ENCODE results near the gene SLC39A3.
"Not testable (repeated sequence)": the region's sequence is repeated elsewhere in the genome, so short reads cannot be mapped to it uniquely, and the experiment has no call there.

The SLC39A3 gene

DNA sequence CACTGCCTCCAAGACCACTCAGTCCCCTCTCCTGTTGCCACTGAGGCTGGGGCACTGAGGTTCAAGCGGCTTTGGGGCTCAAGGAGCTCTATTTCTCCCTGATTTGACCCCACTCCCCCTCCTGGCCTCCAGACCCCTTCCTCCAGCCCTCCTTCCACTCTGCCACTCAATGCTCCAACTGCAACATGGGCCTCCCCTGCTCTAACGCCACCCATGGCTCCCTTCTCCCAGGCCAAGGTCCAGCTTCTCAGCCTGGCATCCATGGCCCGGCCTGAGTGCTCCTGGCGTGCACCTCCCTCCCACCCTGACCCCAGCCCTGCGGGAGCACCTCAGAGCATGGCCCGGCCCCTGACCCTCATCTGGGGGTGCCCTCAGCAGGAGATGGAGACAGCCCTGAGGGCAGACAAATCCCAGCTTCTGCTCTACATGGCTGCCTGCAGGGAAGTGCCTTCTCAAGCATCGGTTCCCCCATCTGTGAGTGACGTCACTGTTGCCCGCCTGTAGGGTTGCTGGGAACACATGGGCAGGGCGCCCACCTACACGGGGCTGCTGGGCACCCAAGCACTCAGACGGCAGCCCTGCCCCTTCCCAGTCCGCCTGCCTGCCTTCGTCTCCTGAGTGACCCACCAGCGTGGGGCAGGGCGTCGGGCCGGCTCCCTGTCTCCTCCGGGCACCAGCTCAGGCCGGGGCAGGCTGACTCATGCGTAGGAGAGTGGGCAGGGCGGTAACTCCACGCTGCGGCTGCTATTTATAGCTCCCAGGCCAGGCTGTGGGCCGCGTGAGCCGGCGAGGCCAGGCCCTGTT lies 17.1 kb downstream of the SLC39A3 start:
- DNase-seq (ENCODE audit: low spot score): peak; percentile 77

DNA sequence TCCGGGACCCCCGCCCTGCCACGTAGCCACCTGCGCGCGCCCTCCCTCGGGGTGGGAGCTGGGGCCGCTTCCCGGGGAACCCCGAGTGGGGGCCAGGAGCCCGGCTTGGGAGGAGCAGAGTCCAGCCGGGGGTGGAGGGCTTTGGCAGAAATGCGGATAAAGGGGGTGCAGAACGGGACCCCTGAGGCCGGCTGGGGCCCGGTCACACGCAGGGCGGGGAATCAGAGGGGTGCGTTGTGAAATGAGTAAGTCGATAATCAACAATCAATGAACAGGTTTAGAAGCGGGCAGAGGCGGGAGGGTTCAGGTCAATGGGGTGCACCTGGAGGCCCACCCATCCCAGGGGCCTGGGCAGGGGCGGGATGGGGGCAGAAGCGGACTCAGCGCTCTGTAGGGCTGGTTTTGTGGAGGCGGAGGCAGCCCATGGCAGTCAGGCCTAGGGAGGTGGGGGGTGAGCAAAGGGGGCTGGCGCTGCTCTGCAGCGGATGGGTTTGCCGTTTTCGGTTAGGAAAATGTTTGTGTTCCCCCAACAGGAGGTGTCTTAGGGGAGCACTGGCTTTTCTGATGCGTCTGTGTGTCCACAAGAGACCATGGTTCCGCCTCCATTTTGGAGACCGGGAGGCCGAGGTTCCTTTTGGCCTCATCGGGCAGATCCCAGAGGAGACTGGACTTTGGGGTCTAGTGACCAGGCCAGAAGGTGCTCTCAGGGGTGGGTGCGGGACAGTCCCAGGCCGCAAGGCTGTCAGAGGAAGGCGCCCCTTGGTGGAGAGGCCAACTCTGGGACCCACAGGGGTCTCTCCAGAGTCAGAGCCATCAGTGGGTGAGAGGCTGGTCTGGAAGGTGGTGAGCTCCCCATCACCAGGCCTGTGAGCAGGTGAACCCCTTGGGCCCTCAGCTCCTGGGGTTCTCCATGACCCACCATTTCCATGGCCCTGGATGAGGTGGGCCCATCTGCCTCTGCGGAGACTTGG lies 18.0 kb downstream of the SLC39A3 start:
- no peak for DNase-seq (ENCODE audit: low spot score)

DNA sequence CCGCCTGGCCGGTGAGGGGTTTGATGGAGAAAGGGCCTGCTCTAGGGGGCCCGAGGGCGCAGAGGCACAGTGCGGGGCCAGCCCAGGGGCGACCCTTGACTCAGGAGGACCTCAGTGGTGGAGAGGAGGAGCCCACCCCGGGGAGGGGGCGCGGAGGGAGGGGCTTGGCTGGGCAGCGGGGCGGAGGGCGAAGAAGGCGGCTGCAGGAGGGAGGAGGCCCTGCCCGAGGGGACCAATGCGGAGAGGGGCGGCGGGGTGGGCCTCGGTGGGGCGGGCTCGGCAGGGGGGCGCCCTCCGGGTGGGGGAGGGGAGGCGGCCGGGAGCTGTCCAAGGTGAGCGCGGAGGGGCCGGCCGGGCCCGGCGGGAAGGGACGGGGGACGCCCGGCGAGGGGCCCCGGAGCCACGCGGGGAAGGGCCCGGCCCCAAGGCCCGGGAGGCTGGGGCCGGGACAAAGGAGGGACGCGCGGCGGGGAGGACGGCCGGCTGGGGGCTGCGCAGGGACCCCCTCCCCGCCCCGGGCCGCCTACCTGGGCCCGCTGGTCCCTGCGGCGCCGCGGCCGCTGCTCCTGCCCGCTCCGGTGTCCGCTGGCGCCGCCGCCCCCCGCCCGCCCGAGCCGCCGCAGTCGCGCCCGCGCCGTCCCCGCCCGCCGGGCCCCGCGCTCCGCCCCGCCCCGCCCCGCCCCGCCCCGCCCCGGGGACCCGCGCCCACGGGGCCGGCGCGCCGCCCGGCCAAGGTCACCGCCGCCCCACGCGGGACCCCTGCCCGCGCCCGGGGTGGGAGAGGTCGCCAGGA lies 18.8 kb downstream of the SLC39A3 start, which contains the start of gene DIRAS1:
Gene DIRAS1, minus strand, starts transcription at position 596 of the 793 bp plus-strand sequence. CDS start 3,566 bp downstream, outside the sequence.
- DNase-seq (ENCODE audit: low spot score): no peak

DNA sequence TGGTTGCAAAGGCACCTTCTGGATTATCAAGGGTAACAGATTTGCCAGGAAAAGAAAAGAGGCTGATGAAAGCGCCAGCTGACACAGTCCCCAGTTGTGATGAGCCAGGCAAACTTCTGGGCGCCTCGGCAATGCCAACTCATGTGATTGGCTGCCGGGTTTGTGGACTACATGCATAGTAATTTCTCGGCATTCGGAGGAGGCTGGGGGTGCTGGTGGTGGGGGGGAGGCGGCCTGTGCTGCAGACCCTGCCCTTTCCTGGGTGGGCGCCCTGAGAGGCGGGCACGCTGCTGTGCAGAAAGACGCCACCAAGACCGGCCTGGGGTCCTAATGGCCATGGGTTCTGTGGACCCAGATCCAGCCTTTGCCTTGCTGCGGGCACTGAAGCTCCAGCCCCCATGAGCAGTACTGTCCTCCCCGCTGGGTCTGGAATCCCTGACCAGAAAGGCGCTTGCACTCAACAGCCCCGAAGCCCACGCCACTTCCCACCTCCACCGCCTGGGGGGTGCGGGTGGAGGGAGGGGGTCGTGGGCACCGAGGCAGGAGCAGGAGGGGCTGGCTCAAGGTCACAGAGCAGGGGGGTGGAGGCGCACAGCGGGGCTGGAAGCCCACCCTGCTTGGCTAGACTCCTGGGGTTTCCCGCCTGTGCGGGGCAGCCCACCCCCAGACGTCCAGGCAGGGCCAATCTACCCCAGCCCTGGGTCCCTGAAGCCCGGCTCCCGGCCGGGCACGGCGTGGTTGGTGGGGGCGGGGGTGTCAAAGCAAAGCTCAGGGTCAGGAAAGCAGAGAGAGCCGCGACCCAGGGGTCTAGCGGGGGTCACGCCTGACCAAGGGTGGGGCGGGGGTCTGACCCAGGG lies 19.7 kb downstream of the SLC39A3 start:
- no peak for DNase-seq (ENCODE audit: low spot score)

DNA sequence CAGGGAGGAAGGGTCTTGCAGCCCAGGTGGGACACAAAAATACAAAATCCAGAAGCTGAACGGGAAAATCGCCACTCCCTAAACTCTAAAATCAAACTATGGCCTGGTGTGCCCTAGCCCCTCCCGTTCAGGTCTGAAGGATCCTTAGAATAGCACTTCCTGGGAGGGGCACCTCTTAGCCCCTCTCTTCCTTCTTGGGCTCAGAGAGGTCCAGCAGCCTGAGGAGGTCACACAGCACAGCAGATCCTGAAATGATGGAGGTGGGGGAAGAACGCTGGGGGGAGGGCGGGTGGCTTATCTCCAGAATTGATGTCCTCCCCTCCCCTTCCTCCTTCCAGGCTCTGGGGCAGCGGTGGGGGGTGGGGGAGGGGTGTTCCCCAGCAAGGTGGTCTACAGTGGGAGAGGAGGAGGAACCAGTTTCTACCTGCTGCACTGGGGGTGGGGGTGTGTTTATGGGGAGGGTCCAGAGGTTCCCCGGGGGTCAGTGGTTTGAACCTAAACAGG lies 20.5 kb downstream of the SLC39A3 start:
- no peak for DNase-seq (ENCODE audit: low spot score)

DNA sequence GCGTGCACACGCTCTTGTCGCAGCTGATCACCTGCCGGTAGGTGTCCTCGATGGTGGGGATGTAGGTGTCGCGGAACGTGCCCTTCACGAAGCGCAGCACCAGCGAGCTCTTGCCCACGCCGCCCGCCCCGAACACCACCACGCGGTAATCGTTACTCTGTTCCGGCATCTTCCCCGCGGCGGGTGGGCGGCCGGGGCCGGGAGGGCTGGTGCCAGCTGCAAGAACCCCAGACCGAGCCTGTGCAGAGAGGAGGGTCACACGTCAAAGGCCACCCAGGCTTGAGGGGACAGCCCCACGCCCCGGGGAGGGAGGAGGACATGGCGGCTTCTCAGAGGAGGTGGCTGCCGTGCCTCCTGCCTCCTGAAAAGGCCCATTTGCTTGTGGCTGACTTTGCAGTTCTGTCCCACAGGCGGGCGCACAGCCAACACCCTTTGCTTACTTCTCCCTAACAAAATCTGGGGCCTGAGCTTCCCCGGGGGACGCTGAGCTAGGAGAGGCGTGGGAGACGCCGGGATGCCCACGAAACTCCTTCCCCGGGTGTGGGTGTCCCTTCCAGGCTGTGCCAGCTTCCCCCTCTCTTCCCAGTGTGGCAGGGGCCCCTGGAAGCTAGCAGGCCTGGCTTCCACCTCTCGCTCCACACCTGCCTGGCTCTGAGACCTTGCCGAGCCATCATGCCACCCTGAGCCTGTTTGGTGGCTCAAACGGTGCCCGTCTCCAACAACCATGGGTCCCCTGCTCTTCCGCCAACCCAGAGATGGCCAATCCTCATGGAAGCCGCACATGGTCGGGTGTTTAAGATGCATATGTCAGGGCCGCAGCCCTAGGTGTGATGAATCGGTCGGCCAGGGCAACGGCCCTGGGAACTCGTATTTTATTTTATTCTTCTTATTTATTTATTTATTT lies 21.9 kb downstream of the SLC39A3 start:
- no peak for DNase-seq (ENCODE audit: low spot score)

DNA sequence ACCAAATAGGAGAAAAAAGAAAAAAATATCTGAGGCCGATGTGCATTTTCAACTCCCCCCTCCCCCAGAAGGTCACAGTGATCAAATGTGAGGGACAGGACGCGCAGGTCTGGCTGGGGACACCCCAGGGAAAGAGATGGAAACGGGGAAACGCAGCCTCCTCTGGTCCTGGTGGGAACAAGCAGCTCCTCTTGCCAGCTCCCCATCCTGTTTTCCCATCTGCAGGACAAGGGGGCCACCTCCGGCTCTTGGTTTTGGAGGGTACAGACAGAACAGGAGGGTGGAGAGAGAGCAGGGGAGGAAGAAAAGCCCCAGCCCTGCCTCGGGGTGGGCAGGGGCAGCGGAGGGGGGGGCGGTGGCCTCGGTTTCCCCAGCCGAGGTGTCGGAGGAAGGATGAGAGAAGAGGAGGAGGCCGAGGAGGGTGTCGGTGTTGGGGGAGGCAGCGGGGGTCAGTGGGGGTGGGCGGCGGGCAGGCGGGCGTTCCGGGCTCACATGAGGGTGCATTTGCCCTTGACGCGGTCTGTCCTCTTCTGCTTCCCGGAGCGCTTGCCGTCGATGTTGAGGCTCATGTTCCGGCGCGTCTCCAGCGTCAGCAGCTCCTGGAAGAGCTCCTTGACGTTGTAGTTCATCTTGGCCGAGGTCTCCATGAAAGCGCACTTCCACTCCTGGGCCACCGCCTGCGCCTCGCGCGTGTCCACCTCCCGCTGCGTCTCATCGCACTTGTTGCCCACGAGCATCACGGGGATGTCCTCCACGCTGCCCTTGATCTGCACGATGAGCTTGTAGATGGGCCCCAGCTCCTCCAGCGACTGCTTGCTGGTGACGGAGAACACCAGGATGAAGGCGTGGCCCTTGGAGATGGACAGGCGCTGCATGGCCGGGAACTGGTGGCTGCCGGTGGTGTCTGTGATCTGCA lies 22.8 kb downstream of the SLC39A3 start:
- no peak for DNase-seq (ENCODE audit: low spot score)

DNA sequence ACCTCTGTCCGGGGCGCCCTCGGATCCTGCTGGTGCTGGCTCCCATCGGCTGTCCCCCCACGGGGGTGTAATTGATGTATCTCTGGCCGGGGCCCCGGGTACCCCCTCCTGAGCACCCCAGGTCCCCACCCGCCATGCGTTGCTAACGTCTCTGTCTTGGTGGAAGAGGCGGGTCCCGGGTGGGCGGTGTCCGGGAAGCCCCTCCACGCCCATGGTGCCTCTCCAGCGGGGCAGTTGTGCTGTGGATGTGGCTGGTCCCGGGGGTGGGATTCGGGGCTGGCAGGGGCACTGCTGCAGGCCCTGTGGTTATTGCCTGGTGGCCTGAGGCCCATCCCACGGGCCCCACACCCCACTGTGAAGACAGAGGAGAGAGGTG lies 23.6 kb downstream of the SLC39A3 start:
- no peak for DNase-seq (ENCODE audit: low spot score)

DNA sequence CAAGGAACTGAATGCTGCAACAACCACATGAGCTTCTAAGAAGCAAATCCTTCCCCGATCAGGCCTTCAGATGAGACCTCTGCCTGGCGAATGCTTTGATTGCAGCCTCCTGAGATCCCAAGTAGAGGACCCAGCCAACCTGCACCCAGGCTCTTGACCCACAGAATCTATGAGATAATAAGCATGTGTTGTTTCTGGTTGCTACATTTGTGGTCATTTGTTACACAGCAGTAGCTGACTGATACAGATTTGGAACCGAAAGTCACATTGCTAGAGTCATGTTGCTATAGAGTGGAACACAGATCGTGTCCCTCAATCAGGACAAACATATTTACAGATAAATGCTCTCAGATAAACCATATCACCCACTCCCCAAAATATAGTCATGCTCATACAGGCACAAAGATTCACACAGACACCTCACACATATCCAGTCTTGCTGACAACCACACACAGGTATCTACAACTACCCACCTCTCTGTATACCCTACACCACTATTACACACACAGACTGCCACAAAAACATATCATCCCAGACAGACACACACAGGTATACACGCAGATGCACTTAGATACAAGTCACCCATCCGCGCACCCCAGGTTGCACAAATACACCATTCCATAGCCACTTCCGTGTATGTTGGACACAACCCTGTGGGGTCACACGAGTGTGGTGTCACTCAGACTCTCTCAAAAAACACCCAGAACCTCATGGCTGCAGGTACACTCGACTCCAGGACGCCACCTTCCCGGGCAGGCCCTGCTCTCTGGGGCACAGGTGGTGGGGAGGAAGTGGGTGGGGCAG lies 24.1 kb downstream of the SLC39A3 start:
- DNase-seq (ENCODE audit: low spot score): no peak

DNA sequence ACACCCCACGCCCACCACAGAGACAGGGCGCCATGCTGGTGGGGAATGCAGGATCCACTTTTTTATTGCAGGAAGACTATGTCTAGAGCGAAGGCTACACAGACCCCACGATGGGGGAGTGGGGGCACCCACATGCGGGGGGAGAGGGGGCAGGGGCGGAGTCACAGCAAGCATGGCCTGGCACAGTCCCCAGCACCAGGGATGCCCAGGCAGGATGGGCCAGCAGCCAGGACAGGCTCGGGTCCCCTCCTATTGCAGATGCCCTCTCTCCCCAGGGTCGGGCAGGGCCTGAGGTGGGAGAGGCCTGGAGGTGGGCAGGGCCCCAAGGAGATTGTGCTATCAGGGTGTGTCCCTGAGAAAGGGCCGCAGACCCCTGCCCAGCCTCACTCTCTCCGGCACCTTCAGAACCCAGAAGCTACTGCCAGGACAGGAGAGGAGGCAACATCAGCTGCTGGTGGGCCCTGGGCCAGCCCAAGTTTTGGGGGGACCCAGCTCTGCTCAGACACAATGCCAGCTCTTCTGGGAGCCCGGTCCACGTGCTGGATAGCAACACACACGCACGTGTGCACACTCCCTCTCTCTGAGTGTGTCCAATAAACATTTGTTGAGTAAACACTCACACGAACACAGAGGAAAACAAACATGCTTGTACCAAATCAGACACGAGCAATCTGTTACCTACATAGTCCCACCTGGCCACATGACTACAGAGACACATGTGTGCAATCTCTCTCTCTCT lies 25.1 kb downstream of the SLC39A3 start:
- no peak for DNase-seq (ENCODE audit: low spot score)

DNA sequence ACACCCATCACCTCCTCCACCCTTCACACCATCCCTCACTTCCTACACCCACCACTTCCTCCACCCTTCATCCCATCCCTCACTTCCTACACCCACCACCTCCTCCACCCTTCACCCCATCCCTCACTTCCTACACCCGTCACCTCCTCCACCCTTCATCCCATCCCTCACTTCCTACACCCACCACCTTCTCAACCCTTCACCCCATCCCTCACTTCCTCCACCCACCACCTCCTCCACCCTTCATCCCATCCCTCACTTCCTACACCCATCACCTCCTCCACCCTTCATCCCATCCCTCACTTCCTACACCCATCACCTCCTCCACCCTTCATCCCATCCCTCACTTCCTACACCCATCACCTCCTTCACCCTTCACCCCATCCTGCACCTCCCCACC lies 25.7 kb downstream of the SLC39A3 start:
- DNase-seq (ENCODE audit: low spot score): not testable (repeated sequence)

DNA sequence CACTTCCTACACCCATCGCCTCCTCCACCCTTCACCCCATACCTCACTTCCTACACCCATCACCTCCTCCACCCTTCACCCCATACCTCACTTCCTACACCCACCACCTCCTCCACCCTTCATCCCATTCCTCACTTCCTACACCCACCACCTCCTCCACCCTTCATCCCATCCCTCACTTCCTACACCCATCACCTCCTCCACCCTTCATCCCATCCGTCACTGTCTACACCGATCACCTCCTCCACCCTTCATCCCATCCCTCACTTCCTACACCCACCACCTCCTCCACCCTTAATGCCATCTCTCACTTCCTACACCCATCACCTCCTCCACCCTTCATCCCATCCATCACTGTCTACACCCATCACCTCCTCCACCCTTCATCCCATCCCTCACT lies 26.6 kb downstream of the SLC39A3 start:
- DNase-seq (ENCODE audit: low spot score): not testable (repeated sequence)

DNA sequence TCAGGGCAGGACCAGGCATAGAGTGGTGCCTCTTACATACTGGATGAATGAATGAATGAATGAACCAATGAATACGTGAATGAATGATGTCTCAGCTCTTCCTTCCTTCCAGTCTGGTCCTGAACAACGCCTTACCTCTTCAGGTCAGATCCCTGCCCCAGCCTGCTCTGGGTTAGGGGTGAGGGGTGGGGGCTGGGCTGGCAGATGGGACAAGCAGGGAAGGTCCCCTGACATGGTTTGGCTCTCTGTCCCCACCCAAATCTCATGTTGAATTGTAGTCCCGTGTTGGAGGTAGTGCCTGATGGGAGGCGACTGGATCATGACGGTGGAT lies 28.0 kb downstream of the SLC39A3 start:
- no peak for DNase-seq (ENCODE audit: low spot score)

DNA sequence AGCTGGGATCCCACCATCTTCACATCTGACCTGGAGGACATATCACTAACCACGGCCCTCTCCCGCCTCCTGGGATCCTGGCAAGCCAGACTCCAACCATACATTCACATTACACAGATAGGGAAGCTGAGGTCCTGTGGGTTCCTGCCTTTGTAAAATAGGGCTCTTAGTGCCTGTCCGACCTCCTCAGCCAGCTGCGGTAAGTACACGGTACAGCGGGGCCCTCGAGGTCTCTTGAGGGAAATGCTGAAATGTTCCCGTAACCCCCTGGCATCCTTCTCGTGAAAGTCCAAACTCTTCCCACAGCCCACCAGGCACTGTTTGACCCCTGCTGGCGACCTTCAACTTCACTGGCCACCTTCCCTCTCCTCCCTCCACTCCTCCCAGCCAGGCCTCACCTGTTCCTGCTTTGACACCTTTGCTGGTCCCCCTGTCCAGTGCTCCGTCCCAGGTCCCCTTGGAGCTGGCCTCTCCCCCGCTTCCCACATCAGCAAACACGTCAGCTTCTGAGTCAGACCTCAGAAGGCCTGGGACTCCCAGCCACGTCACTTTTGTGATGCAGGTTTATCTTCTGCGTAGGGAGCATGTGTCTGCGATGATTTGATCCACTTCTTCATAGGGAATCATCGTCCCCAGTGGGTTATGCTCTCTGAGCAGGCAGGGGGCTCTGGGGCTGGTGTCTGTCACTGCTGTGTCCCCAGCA lies 28.5 kb downstream of the SLC39A3 start:
- DNase-seq (ENCODE audit: low spot score): no peak

DNA sequence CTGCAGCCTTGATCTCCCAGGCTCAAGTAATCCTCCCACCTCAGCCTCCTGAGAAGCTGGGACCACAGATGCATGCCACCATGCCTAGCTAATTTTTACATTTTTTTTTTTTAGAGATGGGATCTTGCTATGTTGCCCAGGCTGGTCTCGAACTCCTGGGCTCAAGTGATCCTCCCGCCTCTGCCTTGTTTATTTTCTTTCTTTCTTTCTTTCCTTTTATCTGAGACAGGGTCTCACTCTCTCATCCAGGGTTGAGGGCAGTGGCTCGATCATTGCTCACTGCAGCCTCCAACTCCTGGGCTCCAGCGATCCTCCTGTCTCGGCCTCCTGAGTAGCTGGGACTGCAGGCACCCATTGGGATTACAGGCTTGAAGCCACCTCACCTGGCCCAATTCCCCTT lies 33.6 kb downstream of the SLC39A3 start:
- no peak for DNase-seq (ENCODE audit: low spot score)

DNA sequence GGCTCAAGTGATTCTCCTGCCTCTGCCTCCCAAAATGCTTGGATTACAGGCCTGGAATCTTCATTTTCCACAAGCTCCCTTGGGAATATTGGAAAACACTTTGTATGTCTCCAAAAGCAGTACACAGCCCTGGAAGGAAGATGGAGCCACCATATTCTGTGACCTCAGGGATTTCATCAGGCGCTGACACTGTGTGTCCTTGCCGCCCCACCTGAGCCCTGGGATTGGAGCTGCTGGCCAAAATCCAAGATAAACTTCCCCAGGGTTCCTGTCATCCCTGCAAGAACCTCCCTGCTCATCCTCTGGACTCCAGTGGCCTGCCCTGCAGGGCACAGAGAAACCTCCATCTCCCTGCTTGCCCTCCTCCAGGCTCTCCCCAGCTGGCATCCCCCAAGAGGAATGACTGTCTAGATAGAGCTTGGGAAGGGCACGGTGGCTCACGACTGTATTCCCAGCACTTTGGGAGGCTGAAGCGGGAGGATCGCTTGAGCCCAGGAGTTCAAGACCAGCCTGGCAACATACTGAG lies 36.1 kb downstream of the SLC39A3 start:
- no peak for DNase-seq (ENCODE audit: low spot score)

DNA sequence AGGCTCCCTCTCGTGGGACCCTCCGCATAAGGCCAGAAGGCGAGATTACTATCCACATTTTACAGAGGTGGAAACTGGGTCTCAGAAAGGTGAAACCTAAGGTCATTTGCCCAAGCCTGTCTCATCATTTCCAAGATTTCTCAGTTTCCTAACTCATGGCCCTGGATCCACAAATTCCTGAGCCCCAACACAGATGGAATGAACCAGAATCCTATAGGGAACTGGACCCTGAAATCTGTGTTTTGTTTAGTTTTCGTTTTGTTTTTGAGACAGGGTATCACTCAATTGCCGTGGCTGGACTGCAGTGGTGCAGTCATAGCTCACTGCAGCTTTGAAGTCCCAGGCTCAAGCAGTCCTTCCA lies 36.8 kb downstream of the SLC39A3 start:
- no peak for DNase-seq (ENCODE audit: low spot score)

All from kidney tubule cell (primary cell).